Measurements from ENCODE around the gene KCTD14. TPM values are rescaled to one million over a fixed set of nuclear protein-coding genes. Genes with fewer than 3 reads are reported as not detected.

KCTD14 gene
- total and polyA plus RNA-seq, 4 donors = 0.70 to 7.3 (median 6.7) TPM

DNA sequence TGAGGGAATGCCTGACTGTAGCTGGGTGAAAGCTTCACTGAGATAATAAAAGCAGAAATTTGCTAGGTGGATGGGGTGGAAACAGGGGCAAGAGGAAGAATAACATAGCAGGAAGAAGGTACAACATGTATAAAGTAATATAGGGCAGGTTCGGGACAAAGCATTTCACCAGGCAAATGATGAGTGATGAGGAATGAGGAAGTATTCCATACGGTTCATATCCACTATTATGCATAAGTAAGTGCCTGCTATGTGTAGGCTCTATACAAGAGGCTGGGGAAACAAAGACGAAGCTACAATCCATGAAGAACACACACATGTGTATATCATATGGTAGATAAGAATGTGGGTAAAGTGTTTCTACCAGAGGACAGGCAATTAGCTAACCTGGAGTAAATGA lies 48.6 kb upstream of the KCTD14 start (continued):
- TF ChIP-seq, protein P1, sequence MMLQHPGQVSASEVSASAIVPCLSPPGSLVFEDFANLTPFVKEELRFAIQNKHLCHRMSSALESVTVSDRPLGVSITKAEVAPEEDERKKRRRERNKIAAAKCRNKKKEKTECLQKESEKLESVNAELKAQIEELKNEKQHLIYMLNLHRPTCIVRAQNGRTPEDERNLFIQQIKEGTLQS (IDR thresholded peaks at IDR 0.05) = no peak
- TF ChIP-seq FOXA2 (IDR thresholded peaks at IDR 0.05) (no peak), CTCF (IDR thresholded peaks at IDR 0.05; ENCODE audit: low read depth, low read length, missing input control) (no peak)

DNA sequence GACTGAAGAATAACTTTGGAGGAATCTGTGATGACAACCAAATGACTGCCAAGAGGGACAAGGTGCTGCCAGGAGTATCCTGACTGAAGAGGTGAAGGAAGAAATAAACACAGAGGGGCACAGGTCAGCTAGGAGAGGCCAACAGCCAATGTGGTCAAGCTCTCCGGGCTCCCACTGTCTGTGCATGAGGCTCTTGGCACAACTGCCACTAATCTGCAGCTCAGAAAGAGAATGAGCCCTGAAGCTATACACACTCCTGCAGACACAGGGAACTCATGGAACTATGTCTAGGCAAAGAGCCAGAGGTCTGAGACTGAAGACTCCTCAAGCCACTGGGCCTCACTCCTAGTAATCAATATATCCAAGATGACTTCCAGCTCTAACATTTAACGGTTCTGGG lies 47.5 kb upstream of the KCTD14 start:
- H3K4me1 ChIP-seq (ENCODE audit: control insufficient read depth in 4 of 4, insufficient read depth in 4 of 4, low read length in 3 of 4) = peaks cover 2 to 27% (median 7%) of the 10 kb centered on the region in 4 donors
- WGBS = 62% methylated on average over 2 of the region's 2 CpGs
- H3K9me3 ChIP-seq (ENCODE audit: control insufficient read depth in 4 of 4, low read length in 3 of 4) = no peaks in the 10 kb centered on the region
- H3K9ac ChIP-seq (ENCODE audit: low read depth in 1 of 2, low read length in 2 of 2) = no peak overlapping the region
- H3K36me3 ChIP-seq (ENCODE audit: control insufficient read depth in 4 of 4, insufficient read depth in 3 of 4, low read depth in 1 of 4, low read length in 3 of 4) = peaks cover 5 to 27% (median 16%) of the 10 kb centered on the region in 4 donors
- no peak for DNase-seq (ENCODE audit: low spot score)
- H3K27me3 ChIP-seq (ENCODE audit: control insufficient read depth in 4 of 4, insufficient read depth in 4 of 4, low read length in 3 of 4) = no peaks in the 10 kb centered on the region
- H3K4me3 ChIP-seq (ENCODE audit: low read depth in 1 of 3, low read length in 3 of 3) = no peak overlapping the region
- no peak overlapping the region for H3K27ac ChIP-seq (ENCODE audit: low read depth in 1 of 2, low read length in 2 of 2)
- no peak for TF ChIP-seq TAF1 (conservative IDR thresholded peaks at IDR 0.05)
- TF ChIP-seq HNF4G (IDR thresholded peaks at IDR 0.05) = no peak
- TF ChIP-seq CTCF (IDR thresholded peaks at IDR 0.05; ENCODE audit: low read depth, low read length, missing input control) = no peak
- TF ChIP-seq EGR1 (IDR thresholded peaks at IDR 0.05; ENCODE audit: low read depth in 2 of 2) = no peak
- TF ChIP-seq, protein P1 (IDR thresholded peaks at IDR 0.05) = no peak
- no peak for TF ChIP-seq HNF4A (conservative IDR thresholded peaks at IDR 0.05)
- TF ChIP-seq JUND (IDR thresholded peaks at IDR 0.05) = no peak
- TF ChIP-seq RAD21 (IDR thresholded peaks at IDR 0.05) = no peak
- no peak for TF ChIP-seq NR2F2 (IDR thresholded peaks at IDR 0.05)
- no peak for TF ChIP-seq SP1 (IDR thresholded peaks at IDR 0.05)
- TF ChIP-seq, protein P2, sequence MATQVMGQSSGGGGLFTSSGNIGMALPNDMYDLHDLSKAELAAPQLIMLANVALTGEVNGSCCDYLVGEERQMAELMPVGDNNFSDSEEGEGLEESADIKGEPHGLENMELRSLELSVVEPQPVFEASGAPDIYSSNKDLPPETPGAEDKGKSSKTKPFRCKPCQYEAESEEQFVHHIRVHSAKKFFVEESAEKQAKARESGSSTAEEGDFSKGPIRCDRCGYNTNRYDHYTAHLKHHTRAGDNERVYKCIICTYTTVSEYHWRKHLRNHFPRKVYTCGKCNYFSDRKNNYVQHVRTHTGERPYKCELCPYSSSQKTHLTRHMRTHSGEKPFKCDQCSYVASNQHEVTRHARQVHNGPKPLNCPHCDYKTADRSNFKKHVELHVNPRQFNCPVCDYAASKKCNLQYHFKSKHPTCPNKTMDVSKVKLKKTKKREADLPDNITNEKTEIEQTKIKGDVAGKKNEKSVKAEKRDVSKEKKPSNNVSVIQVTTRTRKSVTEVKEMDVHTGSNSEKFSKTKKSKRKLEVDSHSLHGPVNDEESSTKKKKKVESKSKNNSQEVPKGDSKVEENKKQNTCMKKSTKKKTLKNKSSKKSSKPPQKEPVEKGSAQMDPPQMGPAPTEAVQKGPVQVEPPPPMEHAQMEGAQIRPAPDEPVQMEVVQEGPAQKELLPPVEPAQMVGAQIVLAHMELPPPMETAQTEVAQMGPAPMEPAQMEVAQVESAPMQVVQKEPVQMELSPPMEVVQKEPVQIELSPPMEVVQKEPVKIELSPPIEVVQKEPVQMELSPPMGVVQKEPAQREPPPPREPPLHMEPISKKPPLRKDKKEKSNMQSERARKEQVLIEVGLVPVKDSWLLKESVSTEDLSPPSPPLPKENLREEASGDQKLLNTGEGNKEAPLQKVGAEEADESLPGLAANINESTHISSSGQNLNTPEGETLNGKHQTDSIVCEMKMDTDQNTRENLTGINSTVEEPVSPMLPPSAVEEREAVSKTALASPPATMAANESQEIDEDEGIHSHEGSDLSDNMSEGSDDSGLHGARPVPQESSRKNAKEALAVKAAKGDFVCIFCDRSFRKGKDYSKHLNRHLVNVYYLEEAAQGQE (IDR thresholded peaks at IDR 0.05) = no peak
- no peak for TF ChIP-seq GABPA (IDR thresholded peaks at IDR 0.05 in 1 of 2, conservative IDR thresholded peaks at IDR 0.05 in 1 of 2)
- TF ChIP-seq FOXA1 (IDR thresholded peaks at IDR 0.05) = no peak
- no peak for TF ChIP-seq ZBTB33 (IDR thresholded peaks at IDR 0.05)

Measured in liver (tissue), 9 donors.